ENCODE data around the gene PAGE1.
"Not testable (repeated sequence)": the region's sequence is repeated elsewhere in the genome, so short reads cannot be mapped to it uniquely, and the experiment has no call there.

The PAGE1 gene

DNA sequence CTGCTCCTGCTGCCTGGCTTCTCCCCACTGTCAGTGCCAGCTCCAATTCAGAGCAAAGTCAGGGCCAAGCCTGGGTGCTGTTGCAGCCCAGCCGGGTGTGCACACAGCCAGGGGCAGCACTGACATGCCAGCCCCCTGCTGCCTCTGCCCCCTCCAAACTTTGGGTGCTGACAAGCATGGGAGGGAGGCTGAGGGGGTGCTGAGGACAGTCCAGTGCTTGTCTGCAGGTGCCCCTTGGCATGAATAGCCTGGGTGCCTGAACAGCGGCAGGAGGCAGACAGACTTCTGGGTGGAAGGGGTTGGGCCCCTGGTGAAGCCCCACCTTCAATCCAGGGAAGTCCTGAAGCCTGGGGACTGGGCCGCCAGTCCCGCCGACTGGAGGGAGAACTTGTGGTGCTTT, 31.2 kb upstream of the PAGE1 start:
- Histone ChIP-seq H3K9ac (ENCODE audit: low read length) (no peak overlapping the region), H3K4me3 (ENCODE audit: low read depth, low read length, poor library complexity, severe bottlenecking) (no peak overlapping the region), H3K9me2 (ENCODE audit: low read depth, low read length) (no peaks in the 10 kb centered on the region), H3F3A (ENCODE audit: insufficient read depth, low read length) (no peaks in the 10 kb centered on the region), H2AFZ (ENCODE audit: low read length) (no peak overlapping the region), H3K9me3 (ENCODE audit: low read length) (no peaks in the 10 kb centered on the region), H3K36me3 (ENCODE audit: insufficient read depth, low read length) (no peaks in the 10 kb centered on the region), H3K27me3 (ENCODE audit: insufficient read depth, low read length) (no peaks in the 10 kb centered on the region), H3K79me2 (ENCODE audit: insufficient read depth, low read length) (no peaks in the 10 kb centered on the region), H3K27ac (ENCODE audit: low read depth, low read length, poor library complexity, severe bottlenecking) (no peak overlapping the region), H4K20me1 (ENCODE audit: insufficient read depth, low read length) (no peaks in the 10 kb centered on the region), H3K4me1 (ENCODE audit: insufficient read depth, low read length, severe bottlenecking) (no peaks in the 10 kb centered on the region), H3K4me2 (ENCODE audit: low read length) (no peak overlapping the region)
- TF ChIP-seq, protein P1, sequence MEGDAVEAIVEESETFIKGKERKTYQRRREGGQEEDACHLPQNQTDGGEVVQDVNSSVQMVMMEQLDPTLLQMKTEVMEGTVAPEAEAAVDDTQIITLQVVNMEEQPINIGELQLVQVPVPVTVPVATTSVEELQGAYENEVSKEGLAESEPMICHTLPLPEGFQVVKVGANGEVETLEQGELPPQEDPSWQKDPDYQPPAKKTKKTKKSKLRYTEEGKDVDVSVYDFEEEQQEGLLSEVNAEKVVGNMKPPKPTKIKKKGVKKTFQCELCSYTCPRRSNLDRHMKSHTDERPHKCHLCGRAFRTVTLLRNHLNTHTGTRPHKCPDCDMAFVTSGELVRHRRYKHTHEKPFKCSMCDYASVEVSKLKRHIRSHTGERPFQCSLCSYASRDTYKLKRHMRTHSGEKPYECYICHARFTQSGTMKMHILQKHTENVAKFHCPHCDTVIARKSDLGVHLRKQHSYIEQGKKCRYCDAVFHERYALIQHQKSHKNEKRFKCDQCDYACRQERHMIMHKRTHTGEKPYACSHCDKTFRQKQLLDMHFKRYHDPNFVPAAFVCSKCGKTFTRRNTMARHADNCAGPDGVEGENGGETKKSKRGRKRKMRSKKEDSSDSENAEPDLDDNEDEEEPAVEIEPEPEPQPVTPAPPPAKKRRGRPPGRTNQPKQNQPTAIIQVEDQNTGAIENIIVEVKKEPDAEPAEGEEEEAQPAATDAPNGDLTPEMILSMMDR (IDR thresholded peaks at IDR 0.05; ENCODE audit: low read length): no peak
- TF ChIP-seq EZH2 (IDR thresholded peaks at IDR 0.05; ENCODE audit: borderline replicate concordance, low read length): no peak

DNA sequence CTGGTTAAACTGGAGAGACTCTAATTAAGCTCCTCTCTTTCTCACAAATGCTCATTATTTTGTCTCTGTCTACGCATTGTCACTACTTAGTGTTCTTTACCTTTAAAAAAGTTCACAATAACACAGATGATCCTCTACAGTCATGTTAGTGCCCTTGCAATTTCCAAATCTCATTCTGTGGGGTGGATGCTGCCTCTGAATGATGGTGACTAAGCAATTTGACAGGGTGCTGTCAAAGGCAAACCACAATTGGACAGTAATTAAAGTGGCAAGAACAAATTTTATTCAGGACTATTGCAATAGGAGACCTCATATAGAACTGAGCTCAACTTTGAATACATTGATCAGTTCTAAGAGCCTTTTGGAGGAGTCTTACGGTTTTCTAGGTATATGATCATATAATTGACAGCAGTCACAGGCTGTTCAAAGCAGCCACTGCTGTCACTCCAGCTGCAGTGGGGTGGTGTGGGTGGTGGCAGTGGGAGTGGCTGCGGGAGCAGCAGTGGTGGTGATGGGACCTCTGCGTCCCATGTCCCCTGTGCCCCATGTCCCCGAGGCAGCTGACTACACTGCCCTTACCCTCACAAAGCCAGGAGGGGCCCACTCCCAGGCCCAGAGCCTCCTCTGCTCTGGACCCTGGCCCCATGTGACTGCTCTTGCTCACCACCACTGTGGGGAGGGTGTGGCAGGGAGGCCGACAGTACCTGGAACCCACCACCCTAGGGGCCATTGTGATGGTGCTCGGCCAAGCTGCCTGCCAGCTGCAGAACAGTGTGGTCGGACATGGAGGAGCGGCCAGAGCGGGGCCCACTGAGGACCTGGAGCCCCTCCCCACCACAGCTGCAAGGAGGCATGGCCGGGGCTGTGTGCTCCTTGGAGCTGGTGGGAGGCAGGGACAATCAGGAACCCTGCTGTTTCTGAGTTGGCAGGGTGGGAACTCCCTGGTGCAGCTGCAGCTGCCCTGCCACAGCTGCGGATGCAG, 30.4 kb upstream of the PAGE1 start:
- H3K36me3 ChIP-seq (ENCODE audit: insufficient read depth, low read length): no peaks in the 10 kb centered on the region
- H3K27me3 ChIP-seq (ENCODE audit: insufficient read depth, low read length): no peaks in the 10 kb centered on the region
- H4K20me1 ChIP-seq (ENCODE audit: insufficient read depth, low read length): no peaks in the 10 kb centered on the region
- no peaks in the 10 kb centered on the region for H3K4me1 ChIP-seq (ENCODE audit: insufficient read depth, low read length, severe bottlenecking)
- TF ChIP-seq, protein P1 (IDR thresholded peaks at IDR 0.05; ENCODE audit: low read length): no peak
- no peak for TF ChIP-seq EZH2 (IDR thresholded peaks at IDR 0.05; ENCODE audit: borderline replicate concordance, low read length)
- H3K27ac ChIP-seq (ENCODE audit: low read depth, low read length, poor library complexity, severe bottlenecking): no peak overlapping the region
- no peak overlapping the region for H3K9ac ChIP-seq (ENCODE audit: low read length)
- H3K9me2 ChIP-seq (ENCODE audit: low read depth, low read length): no peaks in the 10 kb centered on the region
- H2AFZ ChIP-seq (ENCODE audit: low read length): no peak overlapping the region
- no peak overlapping the region for H3K4me3 ChIP-seq (ENCODE audit: low read depth, low read length, poor library complexity, severe bottlenecking)
- H3F3A ChIP-seq (ENCODE audit: insufficient read depth, low read length): no peaks in the 10 kb centered on the region
- no peak overlapping the region for H3K4me2 ChIP-seq (ENCODE audit: low read length)
- H3K9me3 ChIP-seq (ENCODE audit: low read length): no peaks in the 10 kb centered on the region
- no peaks in the 10 kb centered on the region for H3K79me2 ChIP-seq (ENCODE audit: insufficient read depth, low read length)

DNA sequence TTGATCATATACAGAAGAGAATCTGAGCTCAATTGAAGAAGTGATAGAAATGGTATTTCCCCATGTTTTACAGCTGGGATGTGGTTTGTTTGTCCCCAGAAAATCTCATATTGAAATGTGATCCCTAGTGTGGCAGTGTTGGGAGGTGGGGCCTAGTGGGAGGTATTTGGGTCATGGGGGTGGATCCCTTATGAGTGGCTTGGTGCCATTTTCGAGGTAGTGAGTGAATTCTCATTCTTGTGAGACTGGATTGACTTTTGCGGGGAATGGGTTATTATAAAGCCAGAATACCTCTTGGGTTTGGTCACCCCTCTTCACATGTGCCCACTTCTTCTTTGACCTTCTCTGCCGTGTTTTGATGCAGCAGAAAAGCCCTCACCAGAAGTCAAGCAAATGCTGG, 29.6 kb upstream of the PAGE1 start:
- Histone ChIP-seq H3F3A (ENCODE audit: insufficient read depth, low read length) (no peaks in the 10 kb centered on the region), H3K27ac (ENCODE audit: low read depth, low read length, poor library complexity, severe bottlenecking) (no peak overlapping the region), H3K36me3 (ENCODE audit: insufficient read depth, low read length) (no peaks in the 10 kb centered on the region), H3K9ac (ENCODE audit: low read length) (no peak overlapping the region), H3K4me1 (ENCODE audit: insufficient read depth, low read length, severe bottlenecking) (no peaks in the 10 kb centered on the region), H3K4me2 (ENCODE audit: low read length) (no peak overlapping the region), H2AFZ (ENCODE audit: low read length) (no peak overlapping the region), H3K9me3 (ENCODE audit: low read length) (no peaks in the 10 kb centered on the region), H3K9me2 (ENCODE audit: low read depth, low read length) (no peaks in the 10 kb centered on the region), H3K27me3 (ENCODE audit: insufficient read depth, low read length) (no peaks in the 10 kb centered on the region), H3K79me2 (ENCODE audit: insufficient read depth, low read length) (no peaks in the 10 kb centered on the region), H3K4me3 (ENCODE audit: low read depth, low read length, poor library complexity, severe bottlenecking) (no peak overlapping the region), H4K20me1 (ENCODE audit: insufficient read depth, low read length) (no peaks in the 10 kb centered on the region)
- TF ChIP-seq, protein P1 (IDR thresholded peaks at IDR 0.05; ENCODE audit: low read length): no peak
- no peak for TF ChIP-seq EZH2 (IDR thresholded peaks at IDR 0.05; ENCODE audit: borderline replicate concordance, low read length)

DNA sequence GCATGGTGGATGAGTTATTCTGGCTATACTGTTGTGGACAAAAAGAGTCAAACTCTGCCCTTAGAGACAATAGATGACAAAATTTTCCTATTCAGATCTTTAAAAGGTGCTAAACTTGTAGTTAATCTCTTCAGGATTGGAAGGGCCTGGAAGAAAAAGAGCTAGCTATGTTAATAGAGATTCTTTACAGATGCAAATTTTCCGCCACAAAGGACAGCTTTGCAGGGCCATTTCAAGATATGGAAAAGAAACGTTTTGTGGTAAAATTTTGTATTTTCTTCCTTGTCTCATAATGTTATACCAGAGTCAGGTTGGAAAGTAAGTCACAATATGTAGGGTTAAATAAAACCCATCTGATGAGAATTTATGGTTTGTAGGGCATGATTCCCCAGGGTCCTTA, 24.3 kb upstream of the PAGE1 start:
- H3K9me3 ChIP-seq (ENCODE audit: low read length); H3K4me2 ChIP-seq (ENCODE audit: low read length); H4K20me1 ChIP-seq (ENCODE audit: insufficient read depth, low read length); H3K27me3 ChIP-seq (ENCODE audit: insufficient read depth, low read length); H3K9ac ChIP-seq (ENCODE audit: low read length); H3K79me2 ChIP-seq (ENCODE audit: insufficient read depth, low read length); H3K4me3 ChIP-seq (ENCODE audit: low read depth, low read length, poor library complexity, severe bottlenecking); H3K27ac ChIP-seq (ENCODE audit: low read depth, low read length, poor library complexity, severe bottlenecking); H2AFZ ChIP-seq (ENCODE audit: low read length); H3K9me2 ChIP-seq (ENCODE audit: low read depth, low read length); H3K36me3 ChIP-seq (ENCODE audit: insufficient read depth, low read length); H3K4me1 ChIP-seq (ENCODE audit: insufficient read depth, low read length, severe bottlenecking); H3F3A ChIP-seq (ENCODE audit: insufficient read depth, low read length): not testable (repeated sequence)
